Sigmoid colon (tissue), 4 donors: ENCODE results near the gene FOXP1.

ENCODE experiments used
- CTCF ChIP-seq, 4 experiments: fragments of 450-650 bp in 3 of 4; fragments of 200-600 bp in 1 of 4; IDR thresholded peaks; one replicate each; pipeline ENCODE4 v1.5.1; 2016 to 2019; ENCODE audit warnings: antibody characterized with exemption in 4 of 4, mild to moderate bottlenecking in 3 of 4, moderate library complexity in 2 of 4
- POLR2A ChIP-seq, 2 donors: fragments of 450-650 bp; IDR thresholded peaks; one replicate each; pipeline ENCODE4 v1.6.1; 2016; ENCODE audit warnings: antibody characterized with exemption in 2 of 2, mild to moderate bottlenecking in 2 of 2, moderate library complexity in 2 of 2
- POLR2AphosphoS5 ChIP-seq, 4 donors: sonication (generic); formaldehyde crosslinking; IDR thresholded peaks; one replicate each; pipeline ENCODE4 v1.6.1; 2017; ENCODE audit warnings: antibody characterized with exemption in 4 of 4

- TF ChIP-seq CTCF (IDR thresholded peaks at IDR 0.05): no peak
- TF ChIP-seq POLR2AphosphoS5 (IDR thresholded peaks at IDR 0.05): no peak
- TF ChIP-seq POLR2A (IDR thresholded peaks at IDR 0.05): no peak
These were observed 487.8 kb downstream of the FOXP1 start for GRCh38 chr3:71095511-71096291.
